ENCODE data around the gene UPF2.

GRCh38 chr10:12010353-12010752, 32.3 kb downstream of the UPF2 start:
- TF ChIP-seq POLR2A (IDR thresholded peaks at IDR 0.05; ENCODE audit: low read length) (no peak), GATA1 (IDR thresholded peaks at IDR 0.05; ENCODE audit: low read depth, low read length) (no peak)
